HG03095 (cell line): ENCODE measurements around the gene CDK1.
"Not testable (repeated sequence)": the region's sequence is repeated elsewhere in the genome, so short reads cannot be mapped to it uniquely, and the experiment has no call there.

Source experiments
- ATAC-seq: cut with Tn5 transposase; IDR thresholded peaks from one replicate; pipeline ENCODE4 v1.9.1; 2021; ENCODE audit warnings: moderate library complexity; ENCODE audit not compliant: unreplicated experiment

Gene CDK1

DNA sequence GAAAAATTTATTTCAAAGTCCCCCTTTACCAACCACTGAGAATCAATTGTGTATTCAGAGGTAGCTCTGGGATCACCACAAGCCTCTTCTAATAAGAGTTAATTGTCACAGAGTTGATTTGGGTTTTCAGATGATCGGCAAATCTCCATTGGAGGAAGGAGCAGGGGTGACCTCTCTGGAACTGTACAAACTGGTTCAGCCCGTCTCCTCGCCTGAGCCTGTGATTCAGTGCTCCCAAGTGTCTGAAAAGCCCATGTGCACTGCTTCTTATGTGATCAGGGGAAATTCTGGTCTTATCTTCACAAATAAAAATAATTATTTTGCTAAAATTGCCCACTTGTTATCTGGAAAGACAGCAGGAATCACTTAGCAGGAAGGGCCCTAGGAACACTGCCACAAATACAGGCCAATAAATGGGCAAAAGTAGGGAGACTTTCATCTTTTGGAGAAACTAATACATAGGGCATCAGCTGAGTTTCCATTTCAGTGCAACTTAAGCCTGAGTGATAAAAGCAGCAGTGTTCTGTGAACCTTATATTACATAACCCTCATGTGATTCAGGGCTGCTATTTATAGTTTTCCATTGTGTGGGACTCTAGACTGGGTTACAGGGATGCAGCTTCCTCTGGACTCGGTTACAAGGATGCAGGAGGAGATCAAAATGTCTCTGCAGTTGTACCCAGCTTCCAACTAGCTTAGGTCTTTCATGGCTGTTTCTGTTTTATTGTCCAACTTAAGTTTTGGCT is 32.3 kb downstream of the CDK1 start:
- no peak for ATAC-seq

DNA sequence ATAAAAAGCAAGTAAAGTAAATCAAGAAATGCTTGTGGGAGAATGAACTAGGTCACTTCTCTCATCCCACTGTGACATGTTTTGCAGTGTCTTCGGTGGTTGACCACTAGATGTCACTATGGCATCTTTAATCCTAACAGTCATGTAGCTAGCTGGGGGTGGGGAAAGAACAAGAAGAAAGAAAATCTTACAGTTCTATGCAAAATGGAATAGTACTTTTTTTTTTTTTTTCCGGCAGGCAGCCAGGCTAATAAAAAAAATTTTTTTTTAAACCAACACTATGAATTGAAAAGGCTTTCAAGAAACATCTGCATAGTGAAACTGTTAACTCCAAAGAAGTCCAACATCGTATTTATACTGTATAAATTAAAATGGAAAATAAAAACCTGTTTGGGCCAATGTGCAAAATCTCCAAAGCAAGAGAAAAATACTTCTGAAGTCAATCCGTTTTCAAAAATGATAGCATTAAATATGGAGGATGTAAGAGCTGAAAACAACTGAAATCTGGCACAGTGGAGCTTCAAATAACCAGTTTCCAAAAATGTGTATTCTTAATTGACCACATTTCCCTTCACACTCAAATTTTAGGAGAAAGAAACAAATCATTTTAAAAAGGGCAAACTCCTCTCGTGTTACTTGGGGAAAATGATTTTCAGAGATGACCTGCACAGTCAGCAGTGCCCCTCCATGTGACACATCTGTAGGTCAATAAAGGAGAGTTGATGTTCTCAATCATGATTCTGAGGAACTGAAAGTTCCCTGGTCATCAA is 38.5 kb downstream of the CDK1 start:
- peak; percentile 87 for ATAC-seq

DNA sequence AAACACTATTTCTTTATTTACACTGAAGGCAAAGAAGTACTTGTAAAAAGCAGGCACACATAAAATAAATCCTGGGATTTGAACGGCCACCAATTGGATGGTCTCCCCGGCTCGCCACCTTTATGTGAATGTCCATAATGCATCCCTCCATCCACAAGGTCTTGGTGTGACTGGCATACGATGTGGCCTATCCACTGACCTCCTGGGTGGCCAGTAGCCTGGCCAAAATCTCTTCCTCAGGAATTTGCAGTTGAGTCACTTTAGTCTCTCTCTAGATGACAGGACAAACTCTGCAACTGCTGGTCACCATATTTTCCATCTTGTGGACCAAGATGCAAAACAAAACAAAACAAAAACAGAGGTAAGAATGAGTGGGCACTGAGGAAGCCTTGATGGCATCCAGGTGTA is 39.1 kb downstream of the CDK1 start:
- no peak for ATAC-seq

DNA sequence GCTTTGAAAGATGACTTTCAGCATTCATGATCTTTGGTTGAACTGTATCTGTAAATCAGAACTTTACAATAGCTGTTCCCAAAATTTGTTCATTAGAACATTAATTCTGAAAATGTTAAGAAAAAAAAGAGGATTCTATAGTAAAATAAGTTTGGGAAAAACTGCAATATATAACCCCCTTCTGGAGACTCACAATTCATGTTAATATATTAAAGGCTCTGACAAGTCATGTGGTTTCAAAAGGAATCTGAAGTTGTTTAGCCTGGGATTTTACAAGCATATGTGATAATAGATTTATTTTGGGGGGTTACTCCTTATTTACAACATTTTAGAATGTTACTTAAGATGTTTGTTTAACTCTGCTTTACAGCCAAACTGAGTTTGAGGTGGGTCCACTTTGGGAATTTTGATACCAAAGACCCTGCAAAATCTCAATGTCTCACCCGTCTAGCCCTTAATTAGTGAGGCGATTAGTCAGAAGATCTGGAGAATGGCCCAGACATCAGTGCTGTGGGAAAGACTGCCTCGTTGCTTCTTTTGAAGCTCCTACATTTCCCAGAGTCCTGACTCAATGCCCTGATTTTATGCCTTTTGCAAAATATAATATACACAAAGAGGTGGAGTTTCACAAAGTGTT is 40.0 kb downstream of the CDK1 start:
- no peak for ATAC-seq

DNA sequence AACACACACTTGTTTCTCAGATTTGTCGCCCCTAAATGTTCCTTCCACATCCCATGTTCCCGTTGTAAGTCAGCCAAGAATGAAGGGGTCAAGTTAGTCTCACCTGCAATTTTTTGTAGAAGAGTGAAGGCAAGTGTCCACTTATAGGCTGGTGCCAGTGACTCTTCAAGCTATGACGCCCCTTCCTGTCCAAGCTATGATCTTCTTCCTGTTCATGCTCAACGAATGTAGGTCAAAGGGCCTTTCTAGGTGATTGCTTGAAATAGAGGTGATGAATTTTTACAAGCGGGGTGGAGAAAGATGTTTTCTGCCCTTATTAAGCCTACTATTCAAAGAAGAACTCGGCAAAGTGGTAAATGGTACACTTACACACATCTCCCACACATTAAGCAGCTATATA is 41.0 kb downstream of the CDK1 start:
- no peak for ATAC-seq

DNA sequence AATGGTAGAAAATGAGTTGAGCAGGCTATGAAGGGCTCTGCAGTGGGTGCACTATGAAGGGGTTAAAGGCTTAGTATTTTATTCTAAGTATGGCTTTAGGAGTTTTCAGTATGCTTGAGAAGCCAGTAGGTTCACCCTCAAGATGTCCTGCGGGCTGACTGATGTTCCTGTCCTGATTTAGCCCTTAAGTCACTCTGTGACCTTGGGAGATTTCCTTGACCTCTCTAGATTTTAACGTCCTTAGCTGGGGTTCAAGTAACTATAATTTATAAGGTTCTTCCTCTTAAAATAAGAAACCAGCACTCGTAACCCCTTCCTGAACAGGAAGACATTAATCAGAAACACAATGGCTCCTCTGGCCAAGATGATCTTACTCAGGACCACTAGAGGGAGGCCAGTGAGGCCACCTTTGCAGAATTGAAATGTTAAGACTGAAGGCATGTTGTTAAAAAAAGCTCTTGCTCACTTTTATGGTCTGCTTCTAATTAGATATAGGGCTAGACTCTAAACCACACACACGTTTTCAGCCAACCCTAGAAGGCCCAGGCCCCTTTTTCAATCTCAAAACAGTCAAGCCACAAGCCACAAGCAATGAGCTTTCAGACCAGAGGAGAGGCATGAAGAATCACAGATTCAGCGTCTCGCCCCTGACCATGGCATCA is 41.9 kb downstream of the CDK1 start:
- ATAC-seq, result no peak

DNA sequence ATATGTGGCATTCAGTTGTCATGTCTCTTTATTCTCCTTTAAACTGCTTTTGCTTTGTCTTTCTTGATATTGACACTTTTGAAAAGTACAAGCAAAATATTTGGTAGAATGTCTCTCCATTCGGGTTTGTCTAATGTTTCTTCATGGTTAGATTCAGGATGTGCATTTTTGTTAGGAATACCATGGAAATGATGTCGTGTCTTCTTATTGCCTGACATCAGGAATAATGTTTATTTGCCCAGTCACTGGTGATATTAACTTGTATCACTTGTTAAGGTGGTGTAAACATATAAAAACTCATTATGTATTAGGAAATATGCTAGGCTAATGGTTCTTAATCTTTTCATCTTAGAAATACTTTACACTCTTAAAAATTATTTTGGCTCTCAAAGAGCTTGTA is 43.4 kb downstream of the CDK1 start:
- ATAC-seq, result no peak

DNA sequence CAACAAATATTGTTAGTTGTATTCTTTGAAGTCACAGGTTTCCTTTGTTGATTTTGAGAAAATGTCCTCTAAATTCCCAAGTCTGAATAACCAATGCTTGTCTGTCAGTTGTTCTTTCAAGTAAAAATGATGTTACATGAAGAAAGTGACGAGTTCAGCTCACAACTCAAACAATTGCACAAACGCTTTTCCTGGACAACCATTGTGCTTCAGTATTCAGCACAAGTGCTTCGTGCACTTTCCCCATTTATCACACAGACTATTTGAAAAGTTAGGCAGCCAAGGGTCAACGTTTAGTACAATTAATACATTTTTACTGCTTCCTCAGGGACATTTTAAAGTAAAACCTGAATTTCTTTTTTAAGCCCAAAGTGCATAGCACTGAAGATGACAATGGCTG is 44.5 kb downstream of the CDK1 start:
- ATAC-seq, result no peak

DNA sequence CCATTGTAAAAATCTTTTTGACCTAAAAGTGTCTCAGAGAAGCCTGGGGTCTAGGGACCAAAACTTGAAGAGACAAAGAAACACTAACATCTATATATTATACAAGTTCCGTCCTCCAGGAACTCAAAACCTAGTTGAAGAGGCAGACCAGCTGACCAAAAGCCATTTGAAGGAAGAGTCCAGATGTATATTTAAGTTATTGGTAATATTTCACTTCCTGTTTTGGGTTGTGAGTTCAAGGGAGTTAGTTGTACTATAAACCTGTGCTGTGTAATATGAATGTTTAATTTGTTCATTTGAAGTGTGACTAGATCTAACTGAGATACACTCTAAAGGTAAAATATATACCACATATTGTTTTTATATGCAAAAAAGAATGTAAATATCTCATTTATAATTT is 45.0 kb downstream of the CDK1 start:
- no peak for ATAC-seq

DNA sequence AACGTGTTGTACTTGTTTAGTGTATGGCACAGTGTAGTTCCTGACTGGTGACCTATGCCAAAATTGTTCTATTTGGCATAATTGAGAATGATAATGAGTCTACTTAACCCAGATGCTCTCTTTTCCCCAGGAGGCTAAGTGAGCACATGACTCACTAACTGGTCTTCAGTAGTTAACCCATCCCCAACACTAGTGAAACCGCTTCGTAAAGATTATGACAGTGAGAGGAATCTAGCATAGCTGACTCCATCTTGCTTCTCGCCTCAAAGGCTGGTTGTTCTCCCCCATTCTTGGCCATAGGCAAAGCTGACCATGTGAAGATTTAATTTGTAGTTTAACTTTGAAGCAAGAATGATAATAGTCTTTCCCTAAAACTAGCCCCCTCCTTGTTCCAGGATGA is 47.2 kb downstream of the CDK1 start:
- no peak for ATAC-seq

DNA sequence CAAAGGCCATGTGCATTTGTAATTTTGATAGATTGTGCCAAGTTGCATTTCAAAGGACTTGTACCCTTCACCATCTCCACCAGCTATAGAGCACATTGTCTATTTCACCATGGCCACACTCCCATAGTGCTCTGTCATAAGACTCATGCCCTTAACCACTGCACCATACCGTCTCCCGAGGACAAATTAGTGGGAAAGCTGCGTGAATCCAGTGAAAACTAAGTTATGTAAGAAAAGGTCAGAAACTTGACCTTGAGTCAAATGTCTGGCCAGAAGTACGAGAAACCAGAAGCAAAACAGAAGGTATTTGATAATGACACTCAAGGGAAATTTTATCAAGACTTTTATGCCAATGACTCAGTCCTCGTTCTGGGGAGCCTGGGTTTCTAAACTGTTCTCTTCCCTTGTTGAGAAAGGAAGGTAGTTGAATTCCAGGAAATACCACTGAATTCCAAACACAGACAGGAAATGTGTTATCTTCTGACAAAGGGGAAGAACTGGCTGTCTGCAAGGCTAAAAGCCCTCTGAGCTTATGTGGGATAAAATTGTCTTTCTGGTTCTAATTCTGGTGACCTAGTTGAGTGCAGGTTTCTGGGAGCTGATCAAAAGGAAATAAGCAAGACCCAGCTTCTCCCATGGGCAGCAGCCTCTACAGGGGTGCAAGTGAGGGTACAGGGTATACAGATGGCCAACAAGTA is 49.7 kb downstream of the CDK1 start:
- ATAC-seq, result no peak

DNA sequence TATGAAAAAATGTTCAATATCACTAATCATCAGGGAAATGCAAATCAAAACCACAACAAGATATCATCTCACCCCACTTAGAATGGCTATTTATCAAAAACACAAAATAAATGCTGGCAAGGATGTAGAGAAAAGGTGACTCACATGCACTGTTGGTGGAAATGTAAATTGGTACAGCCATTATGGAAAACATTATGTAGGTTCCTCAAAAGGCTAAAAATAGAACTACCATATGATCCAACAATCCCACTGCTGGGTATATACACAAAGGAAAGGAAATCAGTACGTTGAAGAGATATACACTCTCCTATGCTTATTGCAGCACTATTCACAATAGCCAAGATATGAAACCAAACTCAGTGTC is 50.2 kb downstream of the CDK1 start:
- ATAC-seq, result no peak

DNA sequence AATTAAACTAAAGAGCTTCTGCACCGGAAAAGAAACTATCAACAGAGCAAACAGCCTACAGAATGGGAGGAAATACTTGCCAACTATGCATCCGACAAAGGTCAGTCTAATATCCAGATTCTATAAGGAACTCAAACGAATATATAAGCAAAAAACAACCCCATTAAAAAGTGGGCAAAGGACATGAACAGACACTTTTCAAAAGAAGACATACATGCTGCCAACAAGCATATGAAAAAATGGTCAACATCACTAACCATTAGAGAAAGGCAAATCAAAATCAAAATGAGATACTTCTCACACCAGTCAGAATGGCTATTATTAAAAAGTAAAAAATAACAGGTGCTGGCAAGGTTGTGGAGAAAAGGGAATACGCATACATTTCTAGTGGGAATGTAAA is 53.9 kb downstream of the CDK1 start:
- ATAC-seq, result not testable (repeated sequence)

DNA sequence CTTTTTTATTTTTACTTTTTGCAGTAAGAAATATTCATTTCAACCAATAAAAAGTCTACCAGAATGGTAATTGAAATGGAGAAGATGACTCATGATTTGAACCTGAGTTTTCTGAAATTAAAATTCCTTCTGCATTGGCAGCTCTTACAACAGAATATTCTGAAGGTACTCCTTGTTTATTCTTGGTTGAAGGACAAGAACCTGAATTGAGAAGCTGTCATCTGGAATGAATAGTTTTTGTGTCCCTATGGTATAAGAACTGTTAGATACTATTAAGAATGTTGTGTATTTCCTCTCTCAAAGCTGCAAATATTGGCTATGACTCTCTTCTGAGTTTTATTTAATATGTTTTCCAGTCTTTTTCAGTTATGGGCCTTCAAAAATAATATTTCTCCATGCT is 56.1 kb downstream of the CDK1 start:
- ATAC-seq, result no peak

DNA sequence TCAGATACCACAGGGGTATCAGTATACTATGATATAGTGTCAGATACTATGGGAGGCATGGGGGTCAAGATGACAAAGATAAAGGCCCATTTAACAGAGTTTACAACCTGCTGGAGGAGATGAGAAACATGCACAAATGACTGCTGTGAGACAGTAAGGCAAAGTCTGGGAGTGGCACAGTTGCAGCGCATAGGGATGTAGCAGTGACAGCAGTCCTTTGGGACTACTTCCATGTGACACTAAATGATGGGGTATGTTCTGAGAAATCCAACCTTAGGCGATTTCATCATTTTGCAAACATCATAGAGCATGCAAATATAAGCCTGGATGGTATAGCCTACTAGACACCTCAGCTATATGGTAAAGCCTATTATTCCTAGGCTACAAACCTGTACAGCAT is 56.8 kb downstream of the CDK1 start:
- ATAC-seq, result no peak

DNA sequence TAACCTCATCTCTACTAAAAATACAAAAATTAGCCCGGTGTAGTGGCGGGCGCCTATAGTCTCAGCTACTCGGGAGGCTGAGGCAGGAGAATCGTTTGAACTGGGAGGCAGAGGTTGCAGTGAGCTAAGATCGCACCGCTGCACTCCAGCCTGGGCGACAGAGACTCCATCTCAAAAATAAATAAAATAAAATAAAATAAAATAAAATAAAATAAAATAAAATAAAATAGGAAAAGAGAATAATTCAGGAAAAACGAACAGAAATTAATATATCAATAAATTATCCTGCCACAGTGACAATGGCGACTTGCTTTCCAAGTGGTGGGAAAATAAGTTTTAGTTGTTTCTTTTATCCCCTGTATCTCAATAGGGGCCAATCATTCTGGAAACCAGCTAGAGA is 62.9 kb downstream of the CDK1 start:
- ATAC-seq, result not testable (repeated sequence)

DNA sequence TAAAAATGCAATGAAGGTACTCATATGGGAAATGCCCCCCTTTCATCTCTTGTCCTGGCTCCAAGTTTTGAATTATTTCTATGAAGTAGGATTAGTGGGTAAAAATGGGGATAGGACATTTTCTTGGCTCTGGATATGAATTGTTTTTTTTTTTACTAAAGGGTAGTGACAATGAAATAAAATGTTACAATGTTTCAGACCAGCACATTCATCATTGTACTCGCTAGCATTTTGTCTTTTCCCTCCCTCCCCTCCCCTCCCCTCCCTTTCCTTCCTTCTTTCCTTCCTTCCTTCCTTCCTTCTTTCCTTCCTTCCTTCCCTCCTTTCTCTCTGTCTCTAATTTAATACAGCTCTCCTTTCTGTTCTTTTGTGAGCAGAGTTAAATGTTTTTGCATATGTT is 64.4 kb downstream of the CDK1 start:
- no peak for ATAC-seq
